NCI-H2081 treated with DMSO at 0.1 percent for 48 hours (cell line): ENCODE results near the gene CCDC12.

Experiments
- DNase-seq: peaks from one replicate; lab custom pipeline; 2025; lab: John Stamatoyannopoulos, UW

The CCDC12 gene

GRCh38 chr3:46976326-46977190 is at the start of gene CCDC12:
Gene CCDC12 (minus strand): TSS chr3:46976745. CDS start chr3:46976732, 13 bp downstream.
- DNase-seq, result peak; percentile 74

GRCh38 chr3:47024932-47025331 is 48.4 kb upstream of the CCDC12 start:
- DNase-seq, result no peak

- DNase-seq, result no peak
Measured at GRCh38 chr3:47022641-47023071, 46.1 kb upstream of the CCDC12 start.

- DNase-seq, result no peak
Measured at GRCh38 chr3:47020311-47020710, 43.8 kb upstream of the CCDC12 start.

GRCh38 chr3:47019201-47019600 is 42.7 kb upstream of the CCDC12 start:
- no peak for DNase-seq

- DNase-seq, result no peak
Measured at GRCh38 chr3:47018269-47018611, 41.7 kb upstream of the CCDC12 start.

GRCh38 chr3:47017504-47018268 is 41.1 kb upstream of the CCDC12 start:
- no peak for DNase-seq

- no peak for DNase-seq
Measured at GRCh38 chr3:47016934-47017435, 40.4 kb upstream of the CCDC12 start.

- no peak for DNase-seq
Measured at GRCh38 chr3:47016086-47016933, 39.8 kb upstream of the CCDC12 start.

GRCh38 chr3:47015151-47015550 is 38.6 kb upstream of the CCDC12 start:
- no peak for DNase-seq

- DNase-seq, result no peak
Measured at GRCh38 chr3:47014036-47014435, 37.5 kb upstream of the CCDC12 start.

GRCh38 chr3:47013231-47013630 is 36.7 kb upstream of the CCDC12 start:
- no peak for DNase-seq

- DNase-seq, result no peak
Measured at GRCh38 chr3:47012342-47013230, 36.0 kb upstream of the CCDC12 start.

- no peak for DNase-seq
Measured at GRCh38 chr3:47011371-47011770, 34.8 kb upstream of the CCDC12 start.

- no peak for DNase-seq
Measured at GRCh38 chr3:47010910-47011309, 34.4 kb upstream of the CCDC12 start.

- no peak for DNase-seq
Measured at GRCh38 chr3:47010111-47010712, 33.7 kb upstream of the CCDC12 start.

- no peak for DNase-seq
Measured at GRCh38 chr3:47009225-47010110, 32.9 kb upstream of the CCDC12 start.

- DNase-seq, result no peak
Measured at GRCh38 chr3:47008851-47009224, 32.3 kb upstream of the CCDC12 start.

GRCh38 chr3:47008234-47008796 is 31.8 kb upstream of the CCDC12 start:
- no peak for DNase-seq
